OCI-LY7 (cell line): ENCODE data around the gene RRAD.

Source experiments
- CTCF ChIP-seq: fragments of 200-600 bp; sonication (generic); conservative IDR thresholded peaks from 2 replicates; pipeline ENCODE4 v1.5.1; 2014; ENCODE audit warnings: mild to moderate bottlenecking, antibody characterized with exemption, low read length, moderate library complexity, mixed read lengths
- EZH2phosphoT487 ChIP-seq: fragments of 200-600 bp; sonication (generic); IDR thresholded peaks from 2 replicates; pipeline ENCODE4 v1.6.1; 2018; ENCODE audit warnings: low read depth, borderline replicate concordance, mild to moderate bottlenecking, mixed run types, antibody characterized with exemption, low read length, moderate library complexity, mixed read lengths

- no peak for TF ChIP-seq CTCF
- TF ChIP-seq EZH2phosphoT487 = no peak
These were observed 5.6 kb downstream of the RRAD start for GRCh38 chr16:66919569-66920298.
